Neural progenitor cell (in vitro differentiated cells): ENCODE results near the gene PMPCA.

Experiments
- CTCF ChIP-seq: fragments of 200-600 bp; sonication (generic); IDR thresholded peaks from 2 replicates; pipeline ENCODE4 v1.5.1; 2017; ENCODE audit warnings: antibody characterized with exemption, mild to moderate bottlenecking
- EZH2 ChIP-seq: fragments of 200-600 bp; sonication (generic); IDR thresholded peaks from 2 replicates; pipeline ENCODE4 v1.6.1; 2017; ENCODE audit warnings: antibody characterized with exemption, mild to moderate bottlenecking, moderate library complexity
- EZH2phosphoT487 ChIP-seq: fragments of 200-600 bp; sonication (generic); IDR thresholded peaks from 2 replicates; pipeline ENCODE4 v1.6.1; 2017; ENCODE audit warnings: antibody characterized with exemption

GRCh38 chr9:136405481-136405880, 5.0 kb upstream of the PMPCA start:
- TF ChIP-seq CTCF (no peak), EZH2 (no peak), EZH2phosphoT487 (no peak)
